CD4-positive, alpha-beta T cell treated with Interleukin-10 for 1 hour (primary cell): ENCODE results near the gene ZNF862.

Experiments used
- DNase-seq: peaks from one replicate; pipeline ENCODE4 v3.0.0-alpha.2; 2020

Gene ZNF862

GRCh38 chr7:149838224-149838991 is at the start of gene ZNF862:
TSS of gene ZNF862 (plus strand) at chr7:149838375. CDS start at chr7:149838612, 237 bp downstream.
- peak; percentile 97 for DNase-seq

GRCh38 chr7:149789101-149789500 is 49.1 kb upstream of the ZNF862 start:
- DNase-seq, result no peak

- peak; percentile 27 for DNase-seq
Observed at GRCh38 chr7:149790146-149790548, 48.0 kb upstream of the ZNF862 start.

GRCh38 chr7:149790754-149791360 is 47.3 kb upstream of the ZNF862 start:
- no peak for DNase-seq

- DNase-seq, result no peak
Observed at GRCh38 chr7:149791411-149792219, 46.6 kb upstream of the ZNF862 start.

GRCh38 chr7:149792220-149792595 is 46.0 kb upstream of the ZNF862 start:
- DNase-seq, result no peak

- DNase-seq, result no peak
Observed at GRCh38 chr7:149793261-149793660, 44.9 kb upstream of the ZNF862 start.

- DNase-seq, result no peak
Observed at GRCh38 chr7:149794661-149795060, 43.5 kb upstream of the ZNF862 start.

- DNase-seq, result no peak
Observed at GRCh38 chr7:149795126-149795525, 43.0 kb upstream of the ZNF862 start.

GRCh38 chr7:149796287-149796860 is 41.8 kb upstream of the ZNF862 start:
- DNase-seq, result no peak

GRCh38 chr7:149797771-149798170 is 40.4 kb upstream of the ZNF862 start:
- no peak for DNase-seq

GRCh38 chr7:149799397-149800168 is 38.6 kb upstream of the ZNF862 start:
- peak; percentile 66 for DNase-seq

GRCh38 chr7:149800169-149800555 is 38.0 kb upstream of the ZNF862 start:
- DNase-seq, result no peak

- DNase-seq, result no peak
Observed at GRCh38 chr7:149801002-149801566, 37.1 kb upstream of the ZNF862 start.

GRCh38 chr7:149801816-149802215 is 36.4 kb upstream of the ZNF862 start:
- DNase-seq, result no peak

GRCh38 chr7:149802966-149803365 is 35.2 kb upstream of the ZNF862 start:
- no peak for DNase-seq

- no peak for DNase-seq
Observed at GRCh38 chr7:149803551-149804074, 34.6 kb upstream of the ZNF862 start.

- no peak for DNase-seq
Observed at GRCh38 chr7:149804106-149804505, 34.1 kb upstream of the ZNF862 start.

- no peak for DNase-seq
Observed at GRCh38 chr7:149806726-149807125, 31.4 kb upstream of the ZNF862 start.

GRCh38 chr7:149808311-149808710 is 29.9 kb upstream of the ZNF862 start:
- no peak for DNase-seq

- no peak for DNase-seq
Observed at GRCh38 chr7:149809215-149809614, 29.0 kb upstream of the ZNF862 start.

- DNase-seq, result no peak
Observed at GRCh38 chr7:149811221-149811620, 27.0 kb upstream of the ZNF862 start.
